H9 (cell line): Measurements from ENCODE around the gene PPCDC. TPM values are rescaled to one million over a fixed set of nuclear protein-coding genes. Genes with fewer than 3 reads are reported as not detected.

Experiments used
- DNase-seq: peaks from one replicate; pipeline ENCODE4 v3.0.0-alpha.2; 2017
- H2AFZ ChIP-seq: one replicate; pipeline ENCODE4 v1.6.1; 2013; ENCODE audit warnings: mild to moderate bottlenecking, low read length, control low read depth, moderate library complexity
- H2AK5ac ChIP-seq: 2 replicates; pipeline ENCODE4 v1.6.1; 2013; ENCODE audit warnings: low read length, control low read depth, mixed read lengths; ENCODE audit not compliant: insufficient read length
- H2BK120ac ChIP-seq: one replicate; pipeline ENCODE4 v1.6.1; 2013; ENCODE audit warnings: low read depth, mild to moderate bottlenecking, low read length, control low read depth, inconsistent platforms; ENCODE audit not compliant: poor library complexity, severe bottlenecking
- H2BK12ac ChIP-seq: 2 replicates; pipeline ENCODE4 v1.6.1; 2013; ENCODE audit warnings: low read length, control low read depth, mixed read lengths, low read depth; ENCODE audit not compliant: insufficient read length
- H2BK15ac ChIP-seq: 2 replicates; pipeline ENCODE4 v1.6.1; 2013; ENCODE audit warnings: low read depth, low read length, control low read depth
- H2BK20ac ChIP-seq: one replicate; pipeline ENCODE4 v1.6.1; 2013; ENCODE audit warnings: low read depth, mild to moderate bottlenecking, low read length, control low read depth, inconsistent platforms; ENCODE audit not compliant: poor library complexity, severe bottlenecking
- H2BK5ac ChIP-seq: 2 replicates; pipeline ENCODE4 v1.6.1; 2013; ENCODE audit warnings: low read length, control low read depth, mixed read lengths; ENCODE audit not compliant: insufficient read length
- H3K14ac ChIP-seq: 2 replicates; pipeline ENCODE4 v1.6.1; 2013; ENCODE audit warnings: low read length, control low read depth; ENCODE audit not compliant: insufficient read depth
- H3K18ac ChIP-seq: 2 replicates; pipeline ENCODE4 v1.6.1; 2013; ENCODE audit warnings: low read depth, mild to moderate bottlenecking, mixed read lengths, low read length, control low read depth; ENCODE audit not compliant: insufficient read length
- H3K23ac ChIP-seq: 2 replicates; pipeline ENCODE4 v1.6.1; 2013; ENCODE audit warnings: low read length, control low read depth, mixed read lengths, low read depth; ENCODE audit not compliant: insufficient read length
- H3K23me2 ChIP-seq: 2 replicates; pipeline ENCODE4 v1.6.1; 2013; ENCODE audit warnings: low read depth, mild to moderate bottlenecking, mixed read lengths, low read length, control low read depth; ENCODE audit not compliant: insufficient read length, poor library complexity, severe bottlenecking
- H3K27ac ChIP-seq: 2 replicates; pipeline ENCODE4 v1.5.1; 2013; ENCODE audit warnings: low read length, control low read depth, mixed read lengths, low read depth; ENCODE audit not compliant: insufficient read length
- H3K27me3 ChIP-seq: 2 replicates; pipeline ENCODE4 v1.6.1; 2013; ENCODE audit warnings: low read length, control low read depth, inconsistent platforms; ENCODE audit not compliant: insufficient read depth
- H3K4ac ChIP-seq: 2 replicates; pipeline ENCODE4 v1.6.1; 2013; ENCODE audit warnings: low read depth, mild to moderate bottlenecking, control low read depth, inconsistent platforms, low read length, moderate library complexity
- H3K4me1 ChIP-seq: 2 replicates; pipeline ENCODE4 v1.6.1; 2013; ENCODE audit warnings: low read length, control low read depth, inconsistent platforms; ENCODE audit not compliant: insufficient read depth
- H3K4me2 ChIP-seq: 2 replicates; pipeline ENCODE4 v1.6.1; 2013; ENCODE audit warnings: low read length, control low read depth, mixed read lengths; ENCODE audit not compliant: insufficient read length, insufficient read depth
- H3K56ac ChIP-seq: 2 replicates; pipeline ENCODE4 v1.6.1; 2013; ENCODE audit warnings: low read depth, mild to moderate bottlenecking, mixed read lengths, low read length, control low read depth; ENCODE audit not compliant: insufficient read length
- H3K79me1 ChIP-seq: 2 replicates; pipeline ENCODE4 v1.6.1; 2013; ENCODE audit warnings: low read depth, mild to moderate bottlenecking, moderate library complexity, low read length, control low read depth, inconsistent platforms; ENCODE audit not compliant: insufficient read depth, poor library complexity, severe bottlenecking
- H3K79me2 ChIP-seq: 2 replicates; pipeline ENCODE4 v1.6.1; 2013; ENCODE audit warnings: low read length, control low read depth, inconsistent platforms; ENCODE audit not compliant: insufficient read depth
- H3K9ac ChIP-seq: 2 replicates; pipeline ENCODE4 v1.6.1; 2013; ENCODE audit warnings: low read length, control low read depth, mixed read lengths; ENCODE audit not compliant: insufficient read length; ENCODE audit errors: extremely low read depth
- H3K9me3 ChIP-seq: one replicate; pipeline ENCODE4 v1.6.1; 2013; ENCODE audit warnings: low read depth, low read length, inconsistent platforms; ENCODE audit not compliant: control insufficient read depth
- H3T11ph ChIP-seq: one replicate; pipeline ENCODE4 v1.6.1; 2013; ENCODE audit warnings: mild to moderate bottlenecking, low read length, control low read depth, inconsistent platforms
- H4K20me1 ChIP-seq: one replicate; pipeline ENCODE4 v1.6.1; 2013; ENCODE audit not compliant: control insufficient read depth, insufficient read length, insufficient read depth
- H4K5ac ChIP-seq: 2 replicates; pipeline ENCODE4 v1.6.1; 2013; ENCODE audit warnings: low read depth, mild to moderate bottlenecking, mixed read lengths, low read length, control low read depth; ENCODE audit not compliant: insufficient read length
- H4K8ac ChIP-seq: replicated peaks from 2 replicates; pipeline ENCODE4 v1.6.1; 2013; ENCODE audit warnings: low read length, control low read depth, mixed read lengths, low read depth; ENCODE audit not compliant: insufficient read length
- H4K91ac ChIP-seq: 2 replicates; pipeline ENCODE4 v1.6.1; 2013; ENCODE audit warnings: low read depth, mild to moderate bottlenecking, moderate library complexity, mixed read lengths, low read length, control low read depth; ENCODE audit not compliant: insufficient read length
- H3K27ac Mint-ChIP-seq, 3 experiments: 2 replicates in 2 of 3; 3 replicates in 1 of 3; pipeline ENCODE4 v1.8.0; 2020 to 2021; ENCODE audit warnings: mixed read lengths in 3 of 3, mild to moderate bottlenecking in 1 of 3, moderate library complexity in 1 of 3
- H3K27me3 Mint-ChIP-seq: 2 replicates; pipeline ENCODE4 v1.8.0; 2021; ENCODE audit warnings: low read depth, mild to moderate bottlenecking, moderate library complexity, mixed read lengths
- H3K36me3 Mint-ChIP-seq, 3 experiments: 2 replicates in 2 of 3; 3 replicates in 1 of 3; pipeline ENCODE4 v1.8.0; 2020 to 2021; ENCODE audit warnings: low read depth in 3 of 3, mixed read lengths in 3 of 3; ENCODE audit not compliant: insufficient read depth in 1 of 3
- H3K4me1 Mint-ChIP-seq, 2 experiments: 2 replicates each; pipeline ENCODE4 v1.8.0; 2020; ENCODE audit warnings: mixed read lengths in 2 of 2
- H3K4me3 Mint-ChIP-seq, 2 experiments: 2 replicates in 1 of 2; 3 replicates in 1 of 2; pipeline ENCODE4 v1.8.0; 2020 to 2021; ENCODE audit warnings: mild to moderate bottlenecking in 2 of 2, mixed read lengths in 2 of 2, moderate library complexity in 1 of 2
- H3K9me3 Mint-ChIP-seq, 2 experiments: 2 replicates in 1 of 2; 3 replicates in 1 of 2; pipeline ENCODE4 v1.8.0; 2020; ENCODE audit warnings: mild to moderate bottlenecking in 2 of 2, mixed read lengths in 2 of 2, moderate library complexity in 1 of 2
- CTCF ChIP-seq: fragments of 200-600 bp; sonication (generic); conservative IDR thresholded peaks from 3 replicates; pipeline ENCODE4 v1.8.0; 2021; ENCODE audit warnings: antibody characterized with exemption, mild to moderate bottlenecking
- WGBS: extraction: QIAGEN DNeasy Blood & Tissue Kit; methylation state at CpG from one replicate; pipeline ENCODE4 v1.1.7; 2013; ENCODE audit warnings: missing lambda C conversion rate, low lambda C conversion rate, mixed read lengths; ENCODE audit not compliant: insufficient read length; ENCODE audit errors: extremely low coverage; 5-methylcytosine and 5-hydroxymethylcytosine counted together
- total RNA-seq: library from RNA; stranded (reverse); gene quantifications from 2 replicates; pipeline ENCODE4 v1.2.1, GENCODE V29; 2021

PPCDC gene
- total RNA-seq, 1 experiment from 2014 or later: 17.6 TPM

- Histone ChIP-seq H3K27ac (no peak overlapping the region), H3K4ac (no peak overlapping the region), H2AFZ (no peak overlapping the region), H2BK20ac (no peak overlapping the region), H4K91ac (no peak overlapping the region), H2BK5ac (no peak overlapping the region), H2AK5ac (no peak overlapping the region), H3K27me3 (no peaks in the 10 kb centered on the region), H4K8ac (no peak overlapping the region), H3T11ph (no peak overlapping the region), H4K20me1 (no peaks in the 10 kb centered on the region), H2BK15ac (no peak overlapping the region), H3K23me2 (no peaks in the 10 kb centered on the region), H3K9me3 (no peaks in the 10 kb centered on the region), H3K56ac (no peak overlapping the region), H3K9ac (no peak overlapping the region), H2BK12ac (no peak overlapping the region), H3K4me2 (no peak overlapping the region), H3K14ac (no peak overlapping the region), H3K79me1 (no peaks in the 10 kb centered on the region), H3K23ac (no peak overlapping the region), H3K4me1 (no peaks in the 10 kb centered on the region), H3K18ac (no peak overlapping the region), H4K5ac (no peak overlapping the region), H2BK120ac (no peak overlapping the region), H3K79me2 (no peaks in the 10 kb centered on the region)
- Mint-ChIP-seq H3K9me3 (peaks cover 0 to 3% of the 10 kb centered on the region in 2 experiments; a peak in 1 of 5 replicates), H3K4me3 (no peak overlapping the region), H3K4me1 (peaks cover 6 to 18% of the 10 kb centered on the region in 2 experiments), H3K27ac (no peak overlapping the region), H3K36me3 (no peaks in the 10 kb centered on the region), H3K27me3 (peaks cover 19% of the 10 kb centered on the region)
- no peak for DNase-seq
- no CpG with 5 or more reads among the region's 4 CpGs for WGBS
- no peak for TF ChIP-seq CTCF
Measured at GRCh38 chr15:74983725-74984231, 39.6 kb upstream of the PPCDC start.
